Measurements from ENCODE around the gene ZNF747. TPM values are rescaled to one million over a fixed set of nuclear protein-coding genes. Genes with fewer than 3 reads are reported as not detected.
A peak's percentile ranks its signal among the peaks of the same experiment; 100 is the strongest.

ZNF747 gene
- total and polyA plus RNA-seq, 4 donors: 8.8 to 13.1 (median 9.9) TPM

DNA sequence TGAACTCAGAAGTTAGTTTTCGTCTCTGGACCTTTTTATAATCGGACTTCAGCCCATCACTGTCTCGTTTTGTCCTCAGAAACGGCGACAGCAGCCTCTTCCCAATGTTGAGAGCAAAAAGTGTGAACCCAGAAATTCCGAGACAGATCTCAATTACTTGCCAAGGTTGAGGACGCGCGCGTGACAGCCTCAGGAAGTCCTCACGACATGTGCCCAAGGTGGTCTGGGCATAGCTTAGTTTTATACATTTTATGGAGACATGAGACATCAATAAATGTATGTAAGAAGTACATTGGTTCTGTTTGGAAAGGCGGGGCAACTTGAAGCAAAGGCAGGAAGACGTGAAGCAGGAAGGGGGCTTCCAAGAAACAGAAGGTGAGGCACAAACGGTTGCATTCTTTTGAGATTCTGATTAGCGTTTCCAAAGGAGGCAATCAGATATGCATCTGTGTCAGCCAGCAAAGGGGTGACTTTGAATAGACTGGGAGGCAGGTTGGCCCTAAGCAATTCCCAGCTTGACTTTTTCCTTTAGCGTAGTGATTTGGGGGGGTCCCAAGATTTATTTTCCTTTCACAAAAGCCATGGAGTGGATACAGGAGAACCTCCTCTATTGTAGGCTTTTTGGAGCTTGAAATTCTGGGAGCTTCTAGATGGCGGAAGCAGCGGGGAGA, 583 bp upstream of the ZNF747 start:
- peak overlapping the region; percentile 92 for H3K4me3 ChIP-seq (ENCODE audit: low read depth, low read length)
- under 1% methylated on average over 15 of the region's 18 CpGs for WGBS (ENCODE audit: insufficient coverage)
- H3K27ac ChIP-seq (ENCODE audit: low read depth, low read length): peak overlapping the region; percentile 94
- H3K36me3 ChIP-seq (ENCODE audit: control insufficient read depth, insufficient read depth, low read length): peaks cover 38% of the 10 kb centered on the region
- no peaks in the 10 kb centered on the region for H3K27me3 ChIP-seq (ENCODE audit: control insufficient read depth, insufficient read depth, low read length)
- DNase-seq (ENCODE audit: low read depth in 4 of 6, low spot score in 6 of 6): no peak
- no peaks in the 10 kb centered on the region for H3K9me3 ChIP-seq (ENCODE audit: control insufficient read depth, insufficient read depth, low read length)
- H3K4me1 ChIP-seq (ENCODE audit: control insufficient read depth, insufficient read depth, low read length): peaks cover 21% of the 10 kb centered on the region

- Histone ChIP-seq H3K27ac (ENCODE audit: low read depth, low read length) (peak overlapping the region; percentile 94), H3K9me3 (ENCODE audit: control insufficient read depth, insufficient read depth, low read length) (no peaks in the 10 kb centered on the region), H3K36me3 (ENCODE audit: control insufficient read depth, insufficient read depth, low read length) (peaks cover 32% of the 10 kb centered on the region), H3K4me1 (ENCODE audit: control insufficient read depth, insufficient read depth, low read length) (peaks cover 21% of the 10 kb centered on the region), H3K4me3 (ENCODE audit: low read depth, low read length) (peak overlapping the region; percentile 92), H3K27me3 (ENCODE audit: control insufficient read depth, insufficient read depth, low read length) (no peaks in the 10 kb centered on the region)
- DNase-seq (ENCODE audit: low read depth in 4 of 6, low spot score in 6 of 6): no peak
- WGBS (ENCODE audit: insufficient coverage): 21% methylated on average over 24 of the region's 29 CpGs
Observed at GRCh38 chr16:30533748-30534367, 800 bp downstream of the ZNF747 start.

GRCh38 chr16:30533146-30533522, 1.5 kb downstream of the ZNF747 start:
- 81% methylated on average over 10 of the region's 11 CpGs for WGBS (ENCODE audit: insufficient coverage)
- Histone ChIP-seq H3K4me3 (ENCODE audit: low read depth, low read length) (no peak overlapping the region), H3K27me3 (ENCODE audit: control insufficient read depth, insufficient read depth, low read length) (no peaks in the 10 kb centered on the region), H3K27ac (ENCODE audit: low read depth, low read length) (no peak overlapping the region), H3K4me1 (ENCODE audit: control insufficient read depth, insufficient read depth, low read length) (peaks cover 22% of the 10 kb centered on the region), H3K9me3 (ENCODE audit: control insufficient read depth, insufficient read depth, low read length) (no peaks in the 10 kb centered on the region), H3K36me3 (ENCODE audit: control insufficient read depth, insufficient read depth, low read length) (peaks cover 32% of the 10 kb centered on the region)
- DNase-seq (ENCODE audit: low read depth in 4 of 6, low spot score in 6 of 6): no peak

DNA sequence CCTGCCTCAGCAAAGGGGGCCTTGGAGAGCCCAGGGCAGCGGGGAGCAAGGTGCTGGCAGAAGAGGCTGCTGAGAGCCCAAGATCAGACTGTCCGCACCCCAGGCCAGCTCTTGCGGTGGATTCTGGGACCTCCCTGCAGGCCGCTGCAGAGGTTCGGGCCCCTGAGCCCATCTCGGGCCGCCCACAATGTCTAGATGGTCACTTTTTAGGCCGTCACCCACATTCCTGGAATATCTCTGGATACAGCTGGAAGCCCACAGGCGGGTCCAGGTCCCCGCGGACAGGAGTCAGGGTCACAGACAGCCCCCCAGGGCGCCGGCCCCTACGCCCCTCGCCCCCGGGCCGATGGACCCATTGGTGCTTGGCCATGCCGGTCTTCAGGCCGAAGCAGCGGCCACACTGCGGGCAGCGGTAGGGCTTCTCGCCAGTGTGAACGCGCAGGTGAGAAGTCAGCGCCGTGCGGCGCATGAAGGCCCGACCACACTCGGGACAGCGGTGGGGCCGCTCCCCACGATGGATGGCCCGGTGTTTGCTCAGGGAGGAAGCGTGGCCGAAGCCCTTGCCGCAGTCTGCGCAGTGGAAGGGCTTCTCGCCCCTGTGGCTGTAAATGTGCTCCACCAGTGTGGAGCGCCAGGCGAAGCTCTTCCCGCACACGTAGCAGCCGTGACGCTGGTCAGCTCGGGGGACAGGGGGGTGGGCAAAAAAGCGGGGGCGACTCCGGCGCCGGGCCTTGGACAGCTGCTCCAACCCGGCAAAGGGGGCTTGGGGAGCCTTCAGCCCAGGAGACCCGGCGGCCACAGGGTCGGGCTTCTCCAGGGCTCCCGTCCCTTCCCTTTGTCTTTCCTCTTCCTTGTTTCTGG, 2.1 kb downstream of the ZNF747 start:
- no peak overlapping the region for H3K27ac ChIP-seq (ENCODE audit: low read depth, low read length)
- 95% methylated on average over 52 of the region's 57 CpGs for WGBS (ENCODE audit: insufficient coverage)
- H3K27me3 ChIP-seq (ENCODE audit: control insufficient read depth, insufficient read depth, low read length): no peaks in the 10 kb centered on the region
- H3K9me3 ChIP-seq (ENCODE audit: control insufficient read depth, insufficient read depth, low read length): no peaks in the 10 kb centered on the region
- H3K4me1 ChIP-seq (ENCODE audit: control insufficient read depth, insufficient read depth, low read length): peaks cover 29% of the 10 kb centered on the region
- peaks cover 32% of the 10 kb centered on the region for H3K36me3 ChIP-seq (ENCODE audit: control insufficient read depth, insufficient read depth, low read length)
- H3K4me3 ChIP-seq (ENCODE audit: low read depth, low read length): no peak overlapping the region
- DNase-seq (ENCODE audit: low read depth in 4 of 6, low spot score in 6 of 6): no peak

DNA sequence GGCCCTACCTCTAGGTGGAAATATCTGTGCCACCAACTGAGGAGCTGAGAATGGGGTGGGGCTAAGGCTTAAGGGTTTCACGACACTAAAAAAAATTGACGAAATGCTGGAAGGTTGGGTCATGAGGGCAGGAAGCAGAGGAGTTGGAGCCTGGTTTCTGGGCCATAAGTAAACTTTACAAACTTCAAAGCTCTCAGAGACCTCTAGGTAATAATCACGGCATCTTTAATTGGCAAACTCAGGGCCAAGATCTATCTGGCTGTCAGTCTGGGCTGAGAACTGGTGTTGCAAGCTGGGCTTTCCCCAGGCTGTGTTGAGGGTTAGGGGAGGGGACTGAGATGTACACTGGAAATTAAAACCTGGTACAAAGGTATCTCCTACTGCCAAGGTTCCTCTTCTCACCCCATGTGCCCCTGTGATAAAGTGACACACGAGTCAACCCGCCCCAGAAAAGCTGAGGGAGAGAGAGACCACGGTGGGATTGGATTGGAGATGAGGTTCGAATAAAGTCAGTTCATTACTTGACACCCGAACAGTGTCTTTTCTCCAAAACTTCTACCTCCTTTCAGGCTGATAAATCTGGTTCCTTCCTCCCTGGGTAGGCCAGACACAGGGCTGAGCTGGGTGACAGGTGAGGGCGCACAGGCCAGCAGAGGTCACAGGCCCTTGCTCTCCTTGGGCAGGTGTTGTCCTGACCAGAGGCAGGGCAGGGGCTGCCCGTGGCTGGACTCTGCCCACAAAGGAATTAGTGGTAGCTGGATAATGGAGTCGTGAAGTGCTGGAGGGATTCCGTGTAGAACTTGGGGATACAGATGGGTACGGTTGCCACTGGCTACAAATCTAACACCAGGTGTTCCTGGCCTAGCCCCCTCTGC, 4.3 kb downstream of the ZNF747 start:
- peaks cover 32% of the 10 kb centered on the region for H3K36me3 ChIP-seq (ENCODE audit: control insufficient read depth, insufficient read depth, low read length)
- no peak overlapping the region for H3K27ac ChIP-seq (ENCODE audit: low read depth, low read length)
- H3K4me3 ChIP-seq (ENCODE audit: low read depth, low read length): no peak overlapping the region
- peaks cover 36% of the 10 kb centered on the region for H3K4me1 ChIP-seq (ENCODE audit: control insufficient read depth, insufficient read depth, low read length)
- 92% methylated on average over 8 of the region's 13 CpGs for WGBS (ENCODE audit: insufficient coverage)
- H3K9me3 ChIP-seq (ENCODE audit: control insufficient read depth, insufficient read depth, low read length): no peaks in the 10 kb centered on the region
- no peaks in the 10 kb centered on the region for H3K27me3 ChIP-seq (ENCODE audit: control insufficient read depth, insufficient read depth, low read length)
- DNase-seq (ENCODE audit: low read depth in 4 of 6, low spot score in 6 of 6): no peak

GRCh38 chr16:30528799-30529457, 5.7 kb downstream of the ZNF747 start:
- Histone ChIP-seq H3K9me3 (ENCODE audit: control insufficient read depth, insufficient read depth, low read length) (no peaks in the 10 kb centered on the region), H3K4me1 (ENCODE audit: control insufficient read depth, insufficient read depth, low read length) (peaks cover 48% of the 10 kb centered on the region), H3K27ac (ENCODE audit: low read depth, low read length) (no peak overlapping the region), H3K36me3 (ENCODE audit: control insufficient read depth, insufficient read depth, low read length) (peaks cover 47% of the 10 kb centered on the region), H3K27me3 (ENCODE audit: control insufficient read depth, insufficient read depth, low read length) (no peaks in the 10 kb centered on the region), H3K4me3 (ENCODE audit: low read depth, low read length) (no peak overlapping the region)
- no peak for DNase-seq (ENCODE audit: low read depth in 4 of 6, low spot score in 6 of 6)
- 81% methylated on average over 4 of the region's 4 CpGs for WGBS (ENCODE audit: insufficient coverage)

DNA sequence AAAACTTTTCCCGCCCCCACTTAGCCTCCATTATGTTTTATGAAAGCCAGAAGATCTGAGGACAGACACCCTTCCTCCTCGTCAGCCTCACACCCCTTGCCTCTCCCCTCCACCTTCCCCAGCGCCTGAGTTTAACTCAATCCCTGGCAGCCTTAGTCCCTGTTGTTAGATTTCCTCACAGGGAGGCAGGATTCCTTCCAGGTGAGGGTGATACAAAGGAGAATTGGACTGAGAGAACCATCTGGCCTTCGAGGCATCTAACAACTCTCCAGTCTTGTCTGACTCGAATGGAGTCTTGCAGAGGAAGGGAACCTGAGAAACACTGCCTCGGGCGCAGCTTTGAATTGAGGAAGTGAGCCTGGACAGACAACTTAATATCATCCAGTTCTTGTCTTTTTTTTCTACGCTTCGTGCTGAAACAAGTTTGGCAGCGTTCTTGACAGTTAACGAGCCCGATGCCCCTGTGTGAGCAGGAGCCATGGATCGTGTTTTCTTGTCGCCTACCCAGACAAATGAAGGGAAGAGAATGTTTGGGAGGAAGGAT, 7.0 kb downstream of the ZNF747 start:
- DNase-seq (ENCODE audit: low read depth in 4 of 6, low spot score in 6 of 6): no peak
- WGBS (ENCODE audit: insufficient coverage): 31% methylated on average over 8 of the region's 14 CpGs
- Histone ChIP-seq H3K27ac (ENCODE audit: low read depth, low read length) (peak overlapping the region; percentile 98), H3K4me3 (ENCODE audit: low read depth, low read length) (peak overlapping the region; percentile 80), H3K36me3 (ENCODE audit: control insufficient read depth, insufficient read depth, low read length) (peaks cover 44% of the 10 kb centered on the region), H3K4me1 (ENCODE audit: control insufficient read depth, insufficient read depth, low read length) (peaks cover 37% of the 10 kb centered on the region), H3K9me3 (ENCODE audit: control insufficient read depth, insufficient read depth, low read length) (no peaks in the 10 kb centered on the region), H3K27me3 (ENCODE audit: control insufficient read depth, insufficient read depth, low read length) (no peaks in the 10 kb centered on the region)

DNA sequence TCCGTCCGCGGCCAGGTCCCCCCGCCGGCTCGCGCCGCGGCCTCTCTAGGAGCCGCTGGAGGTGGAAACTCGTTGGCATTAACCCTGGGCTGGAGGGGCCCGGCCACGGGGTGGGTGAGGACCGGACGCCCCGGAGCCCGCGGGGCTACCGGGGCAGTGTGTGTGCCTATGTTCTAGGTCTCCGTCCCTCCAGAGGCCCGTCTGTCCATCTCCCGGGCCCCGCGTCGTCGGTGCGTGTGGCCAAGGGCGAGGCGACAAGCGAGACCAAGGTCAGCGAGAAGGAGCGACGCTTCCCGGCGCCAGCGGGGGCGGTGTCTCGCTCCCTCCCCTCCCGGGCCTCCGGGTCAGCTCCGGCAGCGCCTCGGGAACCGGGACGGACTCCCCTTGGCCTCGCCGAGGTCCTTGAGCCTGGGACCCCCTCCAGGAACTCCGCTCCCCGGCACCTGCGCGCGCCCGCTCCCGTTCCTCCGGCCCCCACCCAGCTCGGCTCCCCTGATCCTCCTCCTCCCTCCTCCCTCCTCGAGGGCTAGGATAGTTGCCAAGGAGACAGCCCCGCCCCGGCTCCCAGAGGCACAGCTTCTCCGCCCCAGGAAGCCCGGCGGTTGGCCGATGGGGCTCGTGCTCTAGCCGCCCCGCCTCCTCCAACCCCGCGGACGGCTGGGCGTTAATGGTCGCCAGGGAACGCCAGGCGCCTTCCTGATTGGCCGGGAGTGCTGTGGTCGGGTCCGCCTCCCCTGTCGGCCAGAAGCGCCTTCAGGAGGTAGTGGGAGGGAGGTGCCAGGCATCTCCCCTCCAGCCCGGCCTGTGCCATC, 7.6 kb downstream of the ZNF747 start:
- Histone ChIP-seq H3K27ac (ENCODE audit: low read depth, low read length) (peak overlapping the region; percentile 98), H3K4me3 (ENCODE audit: low read depth, low read length) (peak overlapping the region; percentile 80), H3K27me3 (ENCODE audit: control insufficient read depth, insufficient read depth, low read length) (no peaks in the 10 kb centered on the region), H3K9me3 (ENCODE audit: control insufficient read depth, insufficient read depth, low read length) (no peaks in the 10 kb centered on the region), H3K36me3 (ENCODE audit: control insufficient read depth, insufficient read depth, low read length) (peaks cover 37% of the 10 kb centered on the region), H3K4me1 (ENCODE audit: control insufficient read depth, insufficient read depth, low read length) (peaks cover 37% of the 10 kb centered on the region)
- DNase-seq (ENCODE audit: low read depth in 4 of 6, low spot score in 6 of 6): peak; percentile 84 to 99 (median 92)
- whole genome bisulfite sequencing (ENCODE audit: insufficient coverage): 0% methylated on average over 64 of the region's 79 CpGs

Data from spinal cord (tissue), 10 donors.